Rectal smooth muscle tissue (tissue), 1 donor: ENCODE measurements around the gene REC114.
A peak's percentile ranks its signal among the peaks of the same experiment; 100 is the strongest.

Experiments used
- H3K27ac ChIP-seq: one replicate; pipeline ENCODE4 v1.7.0; 2013; ENCODE audit warnings: low read depth, low read length, inconsistent platforms
- H3K27me3 ChIP-seq: one replicate; pipeline ENCODE4 v1.7.0; 2013; ENCODE audit warnings: low read length; ENCODE audit not compliant: control insufficient read depth, insufficient read depth
- H3K36me3 ChIP-seq: one replicate; pipeline ENCODE4 v1.7.0; 2013; ENCODE audit warnings: low read length; ENCODE audit not compliant: control insufficient read depth, insufficient read depth
- H3K4me1 ChIP-seq: one replicate; pipeline ENCODE4 v1.7.0; 2013; ENCODE audit warnings: low read length; ENCODE audit not compliant: control insufficient read depth, insufficient read depth
- H3K4me3 ChIP-seq: one replicate; pipeline ENCODE4 v1.7.0; 2013; ENCODE audit warnings: low read length
- H3K9ac ChIP-seq: one replicate; pipeline ENCODE4 v1.7.0; 2013; ENCODE audit warnings: low read length

Gene REC114

DNA sequence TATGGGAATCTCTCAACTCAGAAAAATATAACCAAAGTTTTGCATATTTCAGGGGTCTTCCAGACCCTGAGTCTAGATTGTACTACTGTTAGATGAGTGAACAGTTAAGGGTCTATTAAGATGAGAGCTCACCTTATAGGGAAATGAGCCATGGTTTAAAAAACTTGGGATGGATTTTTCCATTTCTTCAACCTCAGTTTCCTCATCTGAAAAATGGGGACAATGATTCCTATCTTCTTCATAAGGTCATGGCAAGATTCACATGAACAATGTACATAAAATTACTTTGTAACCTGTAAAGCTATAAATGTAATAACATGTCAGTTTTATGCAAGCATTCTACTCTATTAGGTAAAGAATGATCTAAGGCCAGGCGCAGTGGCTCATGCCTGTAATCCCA, 161.5 kb downstream of the REC114 start:
- Histone ChIP-seq H3K36me3 (no peaks in the 10 kb centered on the region), H3K9ac (no peak overlapping the region), H3K4me1 (peaks cover 56% of the 10 kb centered on the region), H3K27ac (no peak overlapping the region), H3K27me3 (no peaks in the 10 kb centered on the region), H3K4me3 (no peak overlapping the region)

DNA sequence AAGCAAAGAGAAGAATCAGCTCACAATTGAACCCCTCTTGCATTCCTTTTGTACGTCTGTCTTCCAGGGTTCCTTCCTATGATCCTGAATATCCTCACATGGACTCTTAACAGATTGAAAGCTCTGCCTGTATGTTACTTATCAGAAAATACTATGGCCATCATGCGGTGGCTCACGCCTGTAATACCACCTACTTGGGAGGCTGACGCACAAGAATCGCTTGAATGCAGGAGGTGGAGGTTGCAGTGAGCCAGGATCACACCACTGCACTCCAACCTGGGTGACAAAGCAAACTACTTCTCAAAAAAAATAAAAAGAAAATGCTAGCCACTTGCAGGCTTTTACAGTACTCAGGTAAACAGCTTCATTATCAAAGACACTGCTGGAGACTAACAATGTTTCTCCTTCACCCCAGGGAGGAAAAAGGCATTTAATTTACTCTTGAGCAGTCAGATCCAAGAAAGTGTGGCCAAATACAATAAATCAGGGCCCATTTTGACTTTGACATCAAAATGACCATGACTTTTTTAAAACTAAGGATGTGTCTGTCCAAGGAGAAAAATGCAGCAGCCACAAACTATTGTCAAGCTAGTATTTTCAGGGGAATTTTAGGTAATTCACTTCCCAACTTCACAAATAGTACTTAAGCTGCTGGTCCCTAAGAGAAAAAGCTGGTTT, 162.9 kb downstream of the REC114 start:
- no peaks in the 10 kb centered on the region for H3K27me3 ChIP-seq
- H3K4me3 ChIP-seq = no peak overlapping the region
- no peaks in the 10 kb centered on the region for H3K36me3 ChIP-seq
- H3K27ac ChIP-seq = peak overlapping the region; percentile 8
- no peak overlapping the region for H3K9ac ChIP-seq
- H3K4me1 ChIP-seq = peaks cover 45% of the 10 kb centered on the region

DNA sequence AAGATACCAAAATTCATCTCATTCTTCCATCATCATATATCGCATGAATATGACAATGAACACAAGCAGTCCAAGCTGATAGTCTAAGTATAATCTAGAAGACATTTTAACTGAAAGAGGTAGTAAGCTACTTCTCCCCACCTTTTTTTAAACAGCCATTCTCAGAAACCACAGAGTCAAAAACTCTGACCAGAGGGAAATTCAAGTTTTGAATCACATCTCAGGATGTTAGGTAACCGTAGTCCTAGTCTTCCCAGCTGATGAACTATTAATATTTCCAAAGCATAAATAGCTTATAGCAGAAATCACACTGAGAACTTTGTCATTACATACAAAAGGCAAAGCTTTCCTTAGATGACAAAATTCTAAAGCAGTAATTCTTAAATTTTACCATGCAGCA, 164.4 kb downstream of the REC114 start:
- Histone ChIP-seq H3K27me3 (no peaks in the 10 kb centered on the region), H3K4me1 (peaks cover 29% of the 10 kb centered on the region), H3K36me3 (no peaks in the 10 kb centered on the region), H3K9ac (no peak overlapping the region), H3K27ac (no peak overlapping the region), H3K4me3 (no peak overlapping the region)

DNA sequence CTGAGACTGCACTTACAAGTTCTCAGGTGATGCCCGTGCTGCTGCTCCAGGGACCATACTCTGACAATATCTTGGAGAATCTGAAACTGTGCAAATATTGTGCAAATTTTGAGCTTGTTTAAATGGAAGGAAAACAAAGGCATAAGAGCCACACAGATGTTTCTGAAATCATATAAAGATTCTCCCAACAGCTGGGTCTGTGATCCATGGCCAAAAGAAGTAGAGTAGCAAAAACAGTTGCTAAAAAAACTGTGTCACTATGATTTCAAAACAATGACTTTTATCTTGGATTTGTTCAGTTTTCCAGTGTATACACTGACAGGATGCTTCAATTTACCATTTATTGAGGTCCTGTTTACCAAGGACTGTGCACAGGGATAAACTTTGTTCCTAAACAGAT, 164.9 kb downstream of the REC114 start:
- Histone ChIP-seq H3K27ac (no peak overlapping the region), H3K9ac (no peak overlapping the region), H3K36me3 (no peaks in the 10 kb centered on the region), H3K4me1 (peaks cover 25% of the 10 kb centered on the region), H3K4me3 (no peak overlapping the region), H3K27me3 (no peaks in the 10 kb centered on the region)

DNA sequence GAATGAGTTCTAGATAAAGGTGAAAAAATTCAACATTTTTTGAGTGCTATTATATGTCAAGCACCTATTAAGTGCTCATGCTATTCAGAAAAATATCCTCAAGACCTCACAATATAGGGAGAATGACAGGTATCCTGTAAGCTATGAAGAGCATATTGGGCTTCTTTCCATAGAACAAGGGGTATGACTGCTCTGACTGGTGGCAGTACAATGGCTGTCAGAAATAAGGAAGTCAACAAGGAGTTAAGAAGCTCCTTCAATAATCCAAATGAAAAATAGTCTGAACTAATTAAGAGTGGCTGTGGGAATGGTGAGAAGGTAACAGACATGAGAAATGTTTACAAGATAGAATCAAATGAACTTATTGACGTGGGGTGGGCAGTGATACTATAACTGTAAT, 165.5 kb downstream of the REC114 start:
- Histone ChIP-seq H3K27ac (no peak overlapping the region), H3K27me3 (no peaks in the 10 kb centered on the region), H3K9ac (no peak overlapping the region), H3K36me3 (no peaks in the 10 kb centered on the region), H3K4me3 (no peak overlapping the region), H3K4me1 (peaks cover 19% of the 10 kb centered on the region)

DNA sequence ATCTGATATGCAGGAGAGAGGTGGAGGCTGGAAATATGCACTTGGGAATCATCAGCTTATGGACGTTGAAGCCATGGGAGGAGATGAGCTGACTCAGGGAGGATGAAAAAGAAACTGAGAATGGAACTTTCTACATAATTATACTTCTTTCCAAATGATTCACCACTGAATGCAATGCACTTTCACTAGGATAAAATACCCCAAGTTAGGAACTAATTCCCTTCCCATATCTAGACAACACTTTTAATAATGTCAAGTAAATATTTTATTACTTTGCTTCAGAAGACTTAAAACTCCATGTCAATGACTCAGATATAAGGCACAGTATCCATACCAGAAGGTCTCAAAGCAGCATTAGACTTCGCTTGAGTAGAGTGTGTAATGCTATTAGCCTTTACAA, 166.0 kb downstream of the REC114 start:
- H3K4me3 ChIP-seq = no peak overlapping the region
- H3K36me3 ChIP-seq = no peaks in the 10 kb centered on the region
- H3K4me1 ChIP-seq = peaks cover 19% of the 10 kb centered on the region
- no peak overlapping the region for H3K9ac ChIP-seq
- H3K27me3 ChIP-seq = no peaks in the 10 kb centered on the region
- no peak overlapping the region for H3K27ac ChIP-seq
